Measurements from ENCODE around the gene DNAH7. TPM values are rescaled to one million over a fixed set of nuclear protein-coding genes. Genes with fewer than 3 reads are reported as not detected.

The DNAH7 gene
- total RNA-seq, 2 experiments from 2014 or later = not detected

GRCh38 chr2:195863564-195863963 is 205.1 kb downstream of the DNAH7 start:
- Mint-ChIP-seq H3K4me3 (no peak overlapping the region), H3K9me3 (no peaks in the 10 kb centered on the region), H3K27me3 (peaks cover 4% of the 10 kb centered on the region), H3K36me3 (ENCODE audit: low read depth) (no peaks in the 10 kb centered on the region), H3K27ac (no peak overlapping the region), H3K4me1 (no peaks in the 10 kb centered on the region)
- no peak for DNase-seq
- POLR2A ChIA-PET = no interaction called here
- CTCF ChIA-PET = interaction anchor here (0.6 kb wide), 1 partner anchor 1123 kb away, joined by 4 read pairs; no protein-coding TSS in a partner anchor

DNA sequence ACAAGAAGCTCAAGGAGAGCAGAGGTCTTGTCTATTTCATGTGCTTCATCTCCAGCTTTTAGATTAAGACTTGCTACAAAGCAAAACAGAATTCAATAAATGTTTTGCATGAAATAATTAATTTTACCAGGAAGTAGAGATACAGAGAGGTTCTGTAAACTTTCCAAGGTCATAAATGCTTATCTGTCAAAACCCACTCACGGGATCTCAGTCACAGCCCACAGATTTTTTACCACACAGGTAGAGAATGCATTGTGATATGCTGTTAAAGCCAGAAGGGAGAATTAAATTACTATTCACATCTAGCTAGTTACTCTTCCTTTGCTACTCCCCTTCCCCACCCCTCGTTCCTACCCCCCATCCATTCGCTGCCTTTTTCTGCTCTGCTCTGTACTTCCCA is 205.5 kb downstream of the DNAH7 start:
- Mint-ChIP-seq H3K9me3 (no peaks in the 10 kb centered on the region), H3K4me3 (no peak overlapping the region)
- CTCF ChIA-PET = interaction anchor here (0.6 kb wide), 1 partner anchor 1122 kb away, joined by 4 read pairs; no protein-coding TSS in a partner anchor

GRCh38 chr2:195861821-195862220 is 206.8 kb downstream of the DNAH7 start:
- peaks cover 7% of the 10 kb centered on the region for H3K27me3 Mint-ChIP-seq
- no peak for DNase-seq

More for the DNA sequence above, 205.5 kb downstream of the DNAH7 start:
- DNase-seq = no peak
- Mint-ChIP-seq H3K27ac (no peak overlapping the region), H3K36me3 (ENCODE audit: low read depth) (no peaks in the 10 kb centered on the region), H3K4me1 (no peaks in the 10 kb centered on the region), H3K27me3 (peaks cover 5% of the 10 kb centered on the region)
- POLR2A ChIA-PET = no interaction called here

DNA sequence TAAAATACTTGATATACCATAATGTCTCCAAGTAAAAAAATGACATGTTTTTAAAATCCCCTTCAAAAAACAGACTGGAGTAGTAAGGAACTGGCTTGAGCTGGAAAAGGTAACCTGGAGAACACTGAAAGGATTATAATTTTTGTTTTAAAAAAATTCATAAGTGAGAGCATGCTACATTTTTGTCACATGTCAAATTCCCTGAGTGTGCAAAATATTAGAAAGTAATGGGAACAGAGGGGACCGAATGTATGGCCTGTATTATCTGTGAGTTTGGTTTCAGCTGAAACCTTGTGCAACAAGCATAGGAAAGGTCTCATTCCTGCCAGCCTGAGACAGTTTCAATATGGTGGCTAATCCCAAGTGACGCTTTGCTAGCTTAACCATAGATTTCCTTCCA is 209.1 kb downstream of the DNAH7 start:
- no peak for DNase-seq
- POLR2A ChIA-PET = no interaction called here
- CTCF ChIA-PET = interaction anchor here (1.1 kb wide), 1 partner anchor 208 kb away, joined by 5 read pairs; the partner anchor contains the start of gene DNAH7

More at GRCh38 chr2:195861821-195862220, 206.8 kb downstream of the DNAH7 start:
- Mint-ChIP-seq H3K4me3 (no peak overlapping the region), H3K36me3 (ENCODE audit: low read depth) (no peaks in the 10 kb centered on the region), H3K27ac (no peak overlapping the region), H3K9me3 (no peaks in the 10 kb centered on the region), H3K4me1 (no peaks in the 10 kb centered on the region)
- POLR2A ChIA-PET = interaction anchor here (0.5 kb wide), 1 partner anchor 670 kb away, joined by 3 read pairs; no protein-coding TSS in a partner anchor
- CTCF ChIA-PET = interaction anchor here (0.5 kb wide), 1 partner anchor 55 kb away, joined by 3 read pairs; no protein-coding TSS in a partner anchor

DNA sequence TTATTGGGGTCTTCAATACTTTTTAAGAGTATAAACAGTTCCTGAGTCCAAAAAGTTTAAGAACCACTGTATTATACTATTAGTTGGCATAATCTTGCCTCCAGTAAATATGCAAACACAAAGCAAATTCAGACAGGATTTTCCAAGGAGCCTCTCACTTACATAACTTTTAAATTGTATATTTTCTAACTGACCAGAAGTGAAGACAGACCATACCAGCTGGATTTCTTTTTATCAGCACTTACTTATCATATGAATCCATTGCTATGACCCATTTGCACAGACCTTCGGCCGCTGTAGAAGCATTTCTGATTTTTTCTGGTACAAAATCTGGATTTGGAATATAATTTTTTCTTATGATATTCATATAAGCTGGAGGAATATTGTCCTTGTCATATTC is 211.5 kb downstream of the DNAH7 start:
- no peaks in the 10 kb centered on the region for H3K4me1 Mint-ChIP-seq
- H3K27me3 Mint-ChIP-seq = peaks cover 3% of the 10 kb centered on the region
- H3K4me3 Mint-ChIP-seq = no peak overlapping the region
- H3K36me3 Mint-ChIP-seq (ENCODE audit: low read depth) = no peaks in the 10 kb centered on the region
- DNase-seq = no peak
- POLR2A ChIA-PET = no interaction called here
- no peaks in the 10 kb centered on the region for H3K9me3 Mint-ChIP-seq
- no peak overlapping the region for H3K27ac Mint-ChIP-seq
- CTCF ChIA-PET = no interaction called here

More for the DNA sequence above, 209.1 kb downstream of the DNAH7 start:
- Mint-ChIP-seq H3K4me1 (no peaks in the 10 kb centered on the region), H3K27me3 (peaks cover 7% of the 10 kb centered on the region), H3K27ac (no peak overlapping the region), H3K36me3 (ENCODE audit: low read depth) (no peaks in the 10 kb centered on the region), H3K9me3 (no peaks in the 10 kb centered on the region), H3K4me3 (no peak overlapping the region)

DNA sequence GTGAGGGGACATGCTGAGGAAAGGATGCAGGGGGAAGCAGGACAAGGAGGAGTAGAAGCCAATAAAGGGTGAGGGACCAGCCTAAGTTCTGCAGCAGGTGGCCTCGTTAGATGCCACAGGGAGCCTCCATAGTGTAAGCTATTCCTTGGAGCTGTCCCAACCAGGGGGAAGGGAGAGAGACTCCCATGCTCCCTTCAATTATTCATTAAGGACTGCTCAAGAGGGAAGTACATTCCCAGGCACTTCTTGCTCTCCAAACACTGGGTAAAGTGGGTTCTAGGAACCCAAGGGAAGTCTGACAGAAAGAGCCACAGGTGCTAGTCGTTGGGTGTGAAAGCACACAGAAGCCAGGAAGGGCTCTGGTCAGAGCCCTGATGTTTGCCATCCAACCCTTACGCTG is 217.9 kb downstream of the DNAH7 start:
- Mint-ChIP-seq H3K9me3 (no peaks in the 10 kb centered on the region), H3K27ac (no peak overlapping the region), H3K36me3 (ENCODE audit: low read depth) (no peaks in the 10 kb centered on the region), H3K4me3 (no peak overlapping the region), H3K4me1 (no peaks in the 10 kb centered on the region), H3K27me3 (no peaks in the 10 kb centered on the region)
- DNase-seq = no peak
- ChIA-PET POLR2A (no interaction called here), CTCF (no interaction called here)

DNA sequence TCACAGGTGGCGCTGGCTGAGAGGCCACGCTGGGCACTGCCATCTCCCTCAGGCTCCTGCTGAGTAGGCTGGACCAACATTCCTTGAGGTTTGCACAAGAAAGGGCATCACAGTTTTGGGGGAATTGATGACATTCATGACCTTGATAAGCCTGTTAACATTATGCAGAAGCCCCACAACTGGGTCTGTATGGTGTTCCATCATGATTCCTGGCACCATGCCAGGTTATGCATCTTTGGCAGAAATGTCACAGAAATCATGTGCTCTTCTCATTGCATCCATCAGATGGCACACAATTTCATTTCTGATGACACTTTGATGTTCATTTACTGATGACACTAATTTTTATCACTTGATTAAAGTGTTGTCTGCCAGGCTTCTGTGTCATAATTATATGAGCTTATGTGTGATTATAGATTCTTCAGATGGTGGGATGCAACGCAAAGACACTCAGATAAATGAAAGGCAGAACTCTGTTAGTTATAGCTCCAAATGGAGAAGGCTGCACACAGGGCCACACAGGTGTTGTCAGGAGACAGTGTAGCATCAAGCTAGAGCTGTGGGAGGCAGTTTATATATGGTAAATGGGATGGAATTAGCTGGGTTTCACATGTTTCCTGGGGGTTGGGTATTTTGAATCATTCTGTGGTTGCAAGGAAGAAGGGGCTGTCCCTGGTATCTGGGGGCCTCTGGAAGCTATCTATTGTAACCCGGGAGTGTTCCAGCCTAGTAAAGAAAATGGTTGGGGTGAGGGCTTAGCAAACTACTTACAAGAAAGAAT is 220.3 kb downstream of the DNAH7 start:
- Mint-ChIP-seq H3K4me3 (no peak overlapping the region), H3K27ac (no peak overlapping the region), H3K4me1 (no peaks in the 10 kb centered on the region), H3K9me3 (no peaks in the 10 kb centered on the region), H3K27me3 (no peaks in the 10 kb centered on the region), H3K36me3 (ENCODE audit: low read depth) (no peaks in the 10 kb centered on the region)
- no peak for DNase-seq
- ChIA-PET CTCF (interaction anchor here (0.6 kb wide), 1 partner anchor 69 kb away, joined by 3 read pairs; no protein-coding TSS in a partner anchor), POLR2A (no interaction called here)

- Mint-ChIP-seq H3K27ac (no peak overlapping the region), H3K36me3 (ENCODE audit: low read depth) (no peaks in the 10 kb centered on the region), H3K9me3 (no peaks in the 10 kb centered on the region), H3K4me3 (peak overlapping the region; percentile 21), H3K4me1 (peaks cover 9% of the 10 kb centered on the region), H3K27me3 (no peaks in the 10 kb centered on the region)
- DNase-seq = no peak
- ChIA-PET CTCF (no interaction called here), POLR2A (no interaction called here)
These were observed 225.7 kb downstream of the DNAH7 start for GRCh38 chr2:195842932-195843331.

GRCh38 chr2:195838002-195838401 is 230.6 kb downstream of the DNAH7 start:
- Mint-ChIP-seq H3K4me1 (peaks cover 7% of the 10 kb centered on the region), H3K4me3 (no peak overlapping the region), H3K27me3 (no peaks in the 10 kb centered on the region), H3K36me3 (ENCODE audit: low read depth) (no peaks in the 10 kb centered on the region), H3K27ac (no peak overlapping the region), H3K9me3 (no peaks in the 10 kb centered on the region)
- DNase-seq = no peak
- POLR2A ChIA-PET = no interaction called here
- CTCF ChIA-PET = no interaction called here

GRCh38 chr2:195836002-195836401 is 232.6 kb downstream of the DNAH7 start:
- Mint-ChIP-seq H3K27me3 (no peaks in the 10 kb centered on the region), H3K4me1 (no peaks in the 10 kb centered on the region), H3K9me3 (no peaks in the 10 kb centered on the region), H3K4me3 (no peak overlapping the region), H3K27ac (no peak overlapping the region), H3K36me3 (ENCODE audit: low read depth) (no peaks in the 10 kb centered on the region)
- POLR2A ChIA-PET = no interaction called here
- no peak for DNase-seq
- CTCF ChIA-PET = no interaction called here

DNA sequence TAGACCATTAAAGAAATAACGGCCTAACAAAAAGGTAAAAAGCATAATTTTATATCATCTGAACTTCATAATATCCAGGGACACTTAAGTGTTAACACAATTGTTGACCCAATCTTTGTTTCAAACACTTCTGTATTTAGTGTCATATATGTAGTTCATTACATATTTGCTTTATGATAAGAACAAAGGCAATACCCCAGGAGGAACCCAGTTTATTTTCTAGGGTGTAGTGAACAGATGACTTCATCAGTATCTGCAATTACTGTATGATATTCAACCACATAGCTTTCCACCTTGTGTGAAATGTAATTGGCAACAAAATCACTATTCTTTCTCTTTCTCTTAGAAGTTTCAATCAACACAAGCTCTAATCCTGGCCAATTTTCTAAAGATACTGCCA is 233.8 kb downstream of the DNAH7 start:
- H3K36me3 Mint-ChIP-seq (ENCODE audit: low read depth) = no peaks in the 10 kb centered on the region
- no peaks in the 10 kb centered on the region for H3K9me3 Mint-ChIP-seq
- POLR2A ChIA-PET = no interaction called here
- DNase-seq = no peak
- CTCF ChIA-PET = no interaction called here
- H3K4me3 Mint-ChIP-seq = no peak overlapping the region
- no peak overlapping the region for H3K27ac Mint-ChIP-seq
- H3K4me1 Mint-ChIP-seq = no peaks in the 10 kb centered on the region
- H3K27me3 Mint-ChIP-seq = peaks cover 4% of the 10 kb centered on the region

DNA sequence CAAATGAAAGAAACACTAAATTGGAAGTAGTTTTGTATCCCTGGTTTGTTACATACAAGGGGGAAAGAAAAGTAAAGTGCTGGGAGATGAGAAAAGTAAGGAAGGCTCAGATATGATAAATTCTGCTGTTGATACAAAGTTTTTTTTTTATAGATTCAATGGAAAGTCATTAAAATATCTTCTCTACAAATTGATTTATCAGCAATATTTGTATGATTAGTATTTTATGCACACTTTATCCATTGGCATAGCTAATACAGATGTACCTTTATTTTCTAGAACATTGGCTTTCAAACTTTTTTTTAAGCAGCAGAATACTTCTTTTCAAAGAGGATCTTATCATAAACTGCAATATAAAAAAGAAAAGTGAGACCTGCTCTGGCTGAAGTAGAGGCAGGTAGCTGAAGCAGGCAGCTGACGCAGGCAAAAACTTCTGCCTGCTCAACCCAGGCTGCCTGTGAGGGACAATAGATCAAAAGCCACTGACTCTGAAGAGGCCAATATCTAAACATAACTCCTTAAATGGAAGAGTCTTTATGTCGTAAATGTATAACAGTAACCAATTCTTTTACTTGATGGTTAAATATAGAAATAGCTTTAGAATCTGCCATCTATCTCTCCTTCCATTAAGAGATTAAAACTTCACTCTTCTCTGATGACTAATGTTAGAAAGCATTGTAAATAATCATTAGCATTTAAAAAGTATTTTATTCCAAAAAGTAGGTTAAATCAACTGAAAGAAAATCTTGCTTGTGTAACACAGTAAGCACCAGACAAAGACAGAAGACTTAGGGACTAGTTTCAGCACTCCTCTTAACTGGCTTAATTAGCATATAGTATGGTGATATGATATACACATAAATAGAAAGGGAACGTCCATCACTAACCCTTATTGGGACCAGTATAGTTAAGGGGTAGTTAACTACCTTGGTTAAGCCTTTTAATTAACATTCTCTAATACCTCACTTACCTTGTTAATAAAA is 237.4 kb downstream of the DNAH7 start:
- no peak overlapping the region for H3K4me3 Mint-ChIP-seq
- ChIA-PET POLR2A (no interaction called here), CTCF (no interaction called here)
- DNase-seq = no peak
- H3K27me3 Mint-ChIP-seq = peaks cover 4% of the 10 kb centered on the region
- H3K36me3 Mint-ChIP-seq (ENCODE audit: low read depth) = no peaks in the 10 kb centered on the region
- no peak overlapping the region for H3K27ac Mint-ChIP-seq
- no peaks in the 10 kb centered on the region for H3K4me1 Mint-ChIP-seq
- H3K9me3 Mint-ChIP-seq = no peaks in the 10 kb centered on the region

DNA sequence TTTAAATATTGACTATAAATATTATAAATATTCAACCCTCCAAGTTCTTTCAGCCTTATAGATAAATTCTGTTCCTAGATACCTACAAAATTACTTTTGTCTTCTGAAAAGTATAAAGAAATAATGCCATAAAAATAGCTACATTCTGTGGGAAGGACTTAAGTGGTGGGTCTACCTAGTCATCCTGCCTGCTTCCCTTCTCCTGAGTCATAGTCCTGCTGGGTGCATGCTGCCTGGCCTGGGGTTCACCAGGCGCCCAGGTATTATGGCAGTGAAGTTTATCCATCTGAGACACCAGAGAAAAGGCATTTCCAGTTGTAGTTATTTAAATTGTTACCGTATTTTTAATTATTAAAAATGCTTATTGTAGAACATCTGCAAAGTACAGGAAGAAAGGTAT is 244.2 kb downstream of the DNAH7 start:
- H3K27me3 Mint-ChIP-seq = no peaks in the 10 kb centered on the region
- DNase-seq = no peak
- no peak overlapping the region for H3K27ac Mint-ChIP-seq
- no peaks in the 10 kb centered on the region for H3K9me3 Mint-ChIP-seq
- H3K4me3 Mint-ChIP-seq = no peak overlapping the region
- H3K36me3 Mint-ChIP-seq (ENCODE audit: low read depth) = no peaks in the 10 kb centered on the region
- CTCF ChIA-PET = interaction anchor here (1.0 kb wide), 1 partner anchor 256 kb away, joined by 3 read pairs; no protein-coding TSS in a partner anchor
- POLR2A ChIA-PET = no interaction called here
- H3K4me1 Mint-ChIP-seq = no peaks in the 10 kb centered on the region

Measured in activated CD4-positive, alpha-beta memory T cell treated with anti-CD3 and anti-CD28 coated beads, Interleukin-2, amount 10 ng/mL, durations not matched to agents 7 days and 5 days (primary cell).